GM23338 (cell line): ENCODE data around the gene PCF11. TPM values are rescaled to one million over a fixed set of nuclear protein-coding genes. Genes with fewer than 3 reads are reported as not detected.

Source experiments
- ATAC-seq: fragments of 200-7000 bp; cut with Tn5 transposase; 3 replicates; pipeline ENCODE4 v1.9.1; 2020
- DNase-seq: peaks from one replicate; pipeline ENCODE4 v3.0.0-alpha.2; 2015; ENCODE audit warnings: low spot score
- H2AFZ ChIP-seq: fragments of 200-600 bp; sonication (generic); 2 replicates; pipeline ENCODE4 v1.8.0; 2016; ENCODE audit warnings: antibody characterized with exemption, mild to moderate bottlenecking, moderate library complexity
- H3F3A ChIP-seq: fragments of 200-600 bp; sonication (generic); replicated peaks from 2 replicates; pipeline ENCODE4 v1.8.0; 2017; ENCODE audit warnings: antibody characterized with exemption, mixed run types, low read depth
- H3K27ac ChIP-seq: fragments of 200-600 bp; sonication (generic); 2 replicates; pipeline ENCODE4 v1.6.1; 2016; ENCODE audit warnings: low read depth
- H3K27me3 ChIP-seq: fragments of 200-600 bp; sonication (generic); 2 replicates; pipeline ENCODE4 v1.8.0; 2016; ENCODE audit warnings: mild to moderate bottlenecking, mixed run types, moderate library complexity; ENCODE audit not compliant: insufficient read depth
- H3K36me3 ChIP-seq: fragments of 200-600 bp; sonication (generic); 2 replicates; pipeline ENCODE4 v1.8.0; 2016; ENCODE audit warnings: mild to moderate bottlenecking; ENCODE audit not compliant: insufficient read depth
- H3K4me1 ChIP-seq: fragments of 200-600 bp; sonication (generic); 2 replicates; pipeline ENCODE4 v1.8.0; 2016; ENCODE audit warnings: mild to moderate bottlenecking, moderate library complexity; ENCODE audit not compliant: insufficient read depth
- H3K4me2 ChIP-seq: fragments of 200-600 bp; sonication (generic); 2 replicates; pipeline ENCODE4 v1.7.1; 2017; ENCODE audit warnings: mixed run types
- H3K4me3 ChIP-seq: fragments of 200-600 bp; sonication (generic); 2 replicates; pipeline ENCODE4 v1.6.1; 2016; ENCODE audit warnings: mixed run types
- H3K79me2 ChIP-seq: fragments of 200-600 bp; sonication (generic); replicated peaks from 2 replicates; pipeline ENCODE4 v1.8.0; 2017; ENCODE audit warnings: mild to moderate bottlenecking; ENCODE audit not compliant: insufficient read depth
- H3K9me2 ChIP-seq: fragments of 200-600 bp; sonication (generic); 2 replicates; pipeline ENCODE4 v1.8.0; 2017; ENCODE audit not compliant: insufficient read depth
- H4K20me1 ChIP-seq: fragments of 200-600 bp; sonication (generic); replicated peaks from 2 replicates; pipeline ENCODE4 v1.8.0; 2017; ENCODE audit warnings: mild to moderate bottlenecking; ENCODE audit not compliant: insufficient read depth
- H3K27ac Mint-ChIP-seq: 2 replicates; pipeline ENCODE4 v1.8.0; 2020; ENCODE audit warnings: inconsistent platforms, mild to moderate bottlenecking, moderate library complexity, mixed read lengths
- H3K27me3 Mint-ChIP-seq: 3 replicates; pipeline ENCODE4 v1.8.0; 2022; ENCODE audit warnings: low read depth, mild to moderate bottlenecking, moderate library complexity, mixed read lengths, inconsistent platforms; ENCODE audit not compliant: insufficient read depth, poor library complexity
- H3K36me3 Mint-ChIP-seq: 3 replicates; pipeline ENCODE4 v1.8.0; 2021; ENCODE audit warnings: low read depth, mild to moderate bottlenecking, inconsistent platforms, moderate library complexity, mixed read lengths
- H3K4me1 Mint-ChIP-seq: 3 replicates; pipeline ENCODE4 v1.8.0; 2020; ENCODE audit warnings: mild to moderate bottlenecking, inconsistent platforms, mixed read lengths
- H3K4me3 Mint-ChIP-seq: 3 replicates; pipeline ENCODE4 v1.8.0; 2021; ENCODE audit warnings: moderate library complexity, mild to moderate bottlenecking, inconsistent platforms, mixed read lengths
- H3K9me3 Mint-ChIP-seq: 3 replicates; pipeline ENCODE4 v1.8.0; 2020; ENCODE audit warnings: moderate library complexity, mild to moderate bottlenecking, inconsistent platforms, mixed read lengths
- CREB1 ChIP-seq: fragments of 250-450 bp; sonication (Bioruptor Pico); IDR thresholded peaks from 2 replicates; pipeline ENCODE4 v1.5.0; 2020; ENCODE audit warnings: low read depth, mild to moderate bottlenecking, moderate library complexity
- CTCF ChIP-seq, 2 experiments: fragments of 200-600 bp in 1 of 2; sonication (generic) in 1 of 2; conservative IDR thresholded peaks; 2 replicates each; pipeline versions ENCODE4 v1.5.1 to v1.6.1; 2016 to 2017; ENCODE audit warnings: antibody characterized with exemption in 2 of 2, low read depth in 2 of 2, mild to moderate bottlenecking in 2 of 2, moderate library complexity in 1 of 2
- ETS1 ChIP-seq: IDR thresholded peaks from 2 replicates; pipeline ENCODE4 v1.6.1; 2016; ENCODE audit warnings: antibody characterized with exemption
- EZH2 ChIP-seq: fragments of 200-600 bp; sonication (generic); IDR thresholded peaks from one replicate; pipeline ENCODE4 v1.8.0; 2017; ENCODE audit warnings: antibody characterized with exemption, mild to moderate bottlenecking, low read depth; ENCODE audit not compliant: unreplicated experiment
- EZH2phosphoT487 ChIP-seq: fragments of 200-600 bp; sonication (generic); IDR thresholded peaks from one replicate; pipeline ENCODE4 v1.8.1; 2018; ENCODE audit warnings: antibody characterized with exemption; ENCODE audit not compliant: unreplicated experiment
- JUNB ChIP-seq: IDR thresholded peaks from one replicate; pipeline ENCODE4 v1.6.1; 2016; ENCODE audit warnings: antibody characterized with exemption; ENCODE audit not compliant: unreplicated experiment
- NANOG ChIP-seq: IDR thresholded peaks from 2 replicates; pipeline ENCODE4 v1.6.1; 2016; ENCODE audit warnings: antibody characterized with exemption, borderline replicate concordance
- POLR2AphosphoS5 ChIP-seq: IDR thresholded peaks from 2 replicates; pipeline ENCODE4 v1.6.1; 2016; ENCODE audit warnings: antibody characterized with exemption, low read depth
- REST ChIP-seq: IDR thresholded peaks from one replicate; pipeline ENCODE4 v1.6.1; 2018; ENCODE audit warnings: antibody characterized with exemption; ENCODE audit not compliant: unreplicated experiment
- STAT1 ChIP-seq: IDR thresholded peaks from one replicate; pipeline ENCODE4 v1.6.1; 2016; ENCODE audit warnings: antibody characterized with exemption; ENCODE audit not compliant: unreplicated experiment
- ZNF114 ChIP-seq: fragments of 250-450 bp; sonication (Bioruptor Pico); IDR thresholded peaks from 2 replicates; pipeline ENCODE4 v1.5.0; 2020; ENCODE audit warnings: mild to moderate bottlenecking, moderate library complexity
- ZNF331 ChIP-seq: fragments of 250-450 bp; sonication (Bioruptor Pico); IDR thresholded peaks from 2 replicates; pipeline ENCODE4 v1.5.0; 2020; ENCODE audit warnings: low read depth, mild to moderate bottlenecking, moderate library complexity
- ZNF462 ChIP-seq: fragments of 250-450 bp; sonication (Bioruptor Pico); IDR thresholded peaks from 2 replicates; pipeline ENCODE4 v1.5.0; 2020; ENCODE audit warnings: mild to moderate bottlenecking, moderate library complexity
- polyA plus RNA-seq: library from polyadenylated mRNA; unstranded; fragments of >200 nt; fragmentation: Nextera tagmentation; extraction: Ambion mirVana; gene quantifications from 2 replicates; pipeline ENCODE4 v1.2.1, GENCODE V29; 2016
- total RNA-seq: library from RNA; depleted of rRNA; stranded (reverse); fragments of >200 nt; shearing (Covaris generic); gene quantifications from 2 replicates; pipeline ENCODE4 v1.2.3, GENCODE V29; 2014

PCF11 gene
- total and polyA plus RNA-seq, 2 experiments from 2014 or later = 23.0 to 44.2 TPM

- Mint-ChIP-seq H3K9me3 (no peaks in the 10 kb centered on the region; the same call in 2 of the 3 replicates), H3K27me3 (no peaks in the 10 kb centered on the region), H3K4me1 (no peaks in the 10 kb centered on the region; the same call in 2 of the 3 replicates), H3K36me3 (no peaks in the 10 kb centered on the region), H3K27ac (no peak overlapping the region), H3K4me3 (no peak overlapping the region)
- H3F3A ChIP-seq = no peaks in the 10 kb centered on the region
- H3K9me2 ChIP-seq = no peaks in the 10 kb centered on the region
- no peak overlapping the region for H2AFZ ChIP-seq
- H3K4me1 ChIP-seq = no peaks in the 10 kb centered on the region
- DNase-seq (no peak), ATAC-seq (no peak)
- H3K27me3 ChIP-seq = no peaks in the 10 kb centered on the region
- H3K27ac ChIP-seq = no peak overlapping the region
- H3K36me3 ChIP-seq = no peaks in the 10 kb centered on the region
- H4K20me1 ChIP-seq = no peaks in the 10 kb centered on the region
- no peak overlapping the region for H3K4me2 ChIP-seq
- no peak for TF ChIP-seq REST
- no peak for TF ChIP-seq POLR2AphosphoS5
- no peak for TF ChIP-seq CREB1 (CRISPR knock-in tag)
- no peak for TF ChIP-seq ETS1
- no peak for TF ChIP-seq NANOG
- TF ChIP-seq JUNB = no peak
- no peak for TF ChIP-seq EZH2phosphoT487
- no peak for TF ChIP-seq ZNF331
- TF ChIP-seq EZH2 = no peak
- TF ChIP-seq ZNF114 (CRISPR knock-in tag) = no peak
- TF ChIP-seq CTCF (conservative IDR thresholded peaks at IDR 0.05; ENCODE audit: low read depth in 2 of 2) = no peak
- TF ChIP-seq ZNF462 = no peak
- TF ChIP-seq STAT1 = no peak
- no peak overlapping the region for H3K4me3 ChIP-seq
- H3K79me2 ChIP-seq = no peaks in the 10 kb centered on the region
Observed at GRCh38 chr11:83119216-83119615, 37.7 kb upstream of the PCF11 start.
